HG03060 (cell line): Measurements from ENCODE around the gene HEBP1.
"Not testable (repeated sequence)": the region's sequence is repeated elsewhere in the genome, so short reads cannot be mapped to it uniquely, and the experiment has no call there.

Experiments used
- ATAC-seq: cut with Tn5 transposase; IDR thresholded peaks from one replicate; pipeline ENCODE4 v1.9.1; 2021; ENCODE audit warnings: low read depth, moderate number of reproducible peaks; ENCODE audit not compliant: unreplicated experiment

Gene HEBP1

GRCh38 chr12:12999959-13000615 is at the start of gene HEBP1:
Gene HEBP1 (minus strand): TSS chr12:13000265. CDS start chr12:13000114, 151 bp downstream.
- ATAC-seq, result no peak

- no peak for ATAC-seq
These were observed 49.8 kb upstream of the HEBP1 start for GRCh38 chr12:13049816-13050215.

GRCh38 chr12:13046964-13047363 is 46.9 kb upstream of the HEBP1 start:
- no peak for ATAC-seq

GRCh38 chr12:13045816-13046215 is 45.8 kb upstream of the HEBP1 start:
- no peak for ATAC-seq

- ATAC-seq, result no peak
These were observed 44.8 kb upstream of the HEBP1 start for GRCh38 chr12:13044906-13045299.

- no peak for ATAC-seq
These were observed 44.2 kb upstream of the HEBP1 start, which contains the start of gene FAM234B for GRCh38 chr12:13044002-13044905. Gene FAM234B (plus strand): TSS chr12:13044381. CDS start chr12:13044404, 23 bp downstream.

- ATAC-seq, result no peak
These were observed 42.7 kb upstream of the HEBP1 start for GRCh38 chr12:13042666-13043230.

- ATAC-seq, result no peak
These were observed 41.2 kb upstream of the HEBP1 start for GRCh38 chr12:13041224-13041623.

GRCh38 chr12:13039328-13039956 is 39.4 kb upstream of the HEBP1 start:
- ATAC-seq, result no peak

GRCh38 chr12:13038491-13039161 is 38.6 kb upstream of the HEBP1 start:
- no peak for ATAC-seq

- ATAC-seq, result no peak
These were observed 36.8 kb upstream of the HEBP1 start for GRCh38 chr12:13036881-13037280.

GRCh38 chr12:13035335-13035734 is 35.3 kb upstream of the HEBP1 start:
- ATAC-seq, result not testable (repeated sequence)

- ATAC-seq, result no peak
These were observed 33.4 kb upstream of the HEBP1 start for GRCh38 chr12:13033476-13033875.

GRCh38 chr12:13032164-13032563 is 32.1 kb upstream of the HEBP1 start:
- ATAC-seq, result no peak

- no peak for ATAC-seq
These were observed 30.7 kb upstream of the HEBP1 start for GRCh38 chr12:13030541-13031291.

GRCh38 chr12:13028825-13029570 is 28.9 kb upstream of the HEBP1 start:
- no peak for ATAC-seq

- no peak for ATAC-seq
These were observed 27.4 kb upstream of the HEBP1 start for GRCh38 chr12:13027508-13027907.

- no peak for ATAC-seq
These were observed 27.0 kb upstream of the HEBP1 start for GRCh38 chr12:13027032-13027431.

GRCh38 chr12:13026286-13026685 is 26.2 kb upstream of the HEBP1 start:
- ATAC-seq, result no peak
